Thoracic aorta (tissue), 2 donors: ENCODE data around the gene GPR155. TPM values are rescaled to one million over a fixed set of nuclear protein-coding genes. Genes with fewer than 3 reads are reported as not detected.
"Not testable (repeated sequence)": the region's sequence is repeated elsewhere in the genome, so short reads cannot be mapped to it uniquely, and the experiment has no call there.

Experiments used
- ATAC-seq: fragments of 150-250 bp; one replicate; pipeline ENCODE4 v1.8.0; 2017; ENCODE audit warnings: low read depth; ENCODE audit not compliant: insufficient number of reproducible peaks, low FRiP score
- DNase-seq: peaks from one replicate; pipeline ENCODE4 v3.0.0-alpha.2; 2020; ENCODE audit warnings: low spot score
- H3K27ac ChIP-seq, 2 donors: fragments of 200-600 bp; sonication (generic); 1 replicate in 1 of 2; 2 replicates in 1 of 2; pipeline ENCODE4 v1.5.1; 2016; ENCODE audit warnings: mild to moderate bottlenecking in 2 of 2, moderate library complexity in 2 of 2
- H3K27me3 ChIP-seq: fragments of 200-600 bp; sonication (generic); replicated peaks from 2 replicates; pipeline ENCODE4 v1.6.0; 2016; ENCODE audit warnings: mild to moderate bottlenecking; ENCODE audit not compliant: insufficient read depth
- H3K36me3 ChIP-seq: fragments of 200-600 bp; sonication (generic); one replicate; pipeline ENCODE4 v1.5.1; 2016
- H3K4me1 ChIP-seq, 2 donors: fragments of 200-600 bp; sonication (generic); 1 replicate in 1 of 2; 2 replicates in 1 of 2; pipeline versions ENCODE4 v1.5.1 to v1.6.0; 2016; ENCODE audit warnings: low read depth in 2 of 2, mild to moderate bottlenecking in 1 of 2; ENCODE audit not compliant: control insufficient read depth in 1 of 2
- H3K4me3 ChIP-seq: fragments of 200-600 bp; sonication (generic); 2 replicates; pipeline ENCODE4 v1.5.1; 2016; ENCODE audit warnings: mild to moderate bottlenecking
- H3K9me3 ChIP-seq: fragments of 200-600 bp; sonication (generic); 2 replicates; pipeline ENCODE4 v1.5.1; 2016
- CTCF ChIP-seq: fragments of 200-600 bp; sonication (generic); IDR thresholded peaks from one replicate; pipeline ENCODE4 v1.5.1; 2019; ENCODE audit warnings: antibody characterized with exemption
- total RNA-seq, 2 donors: library from RNA; depleted of rRNA; stranded (reverse); fragments of >200 nt; gene quantifications; one replicate each; pipeline versions ENCODE4 v1.1.0 to v1.2.3, GENCODE V29; 2016

Gene GPR155
- total RNA-seq, 2 donors from 2014 or later = 6.6 to 6.8 TPM

GRCh38 chr2:174395284-174395968 is 91.4 kb downstream of the GPR155 start, which contains the start of gene SCRN3:
Gene SCRN3, plus strand, starts transcription at chr2:174395730. Its CDS starts 2,554 bp downstream, at chr2:174398284.
- H3K9me3 ChIP-seq = no peaks in the 10 kb centered on the region

GRCh38 chr2:174392706-174393105 is 94.1 kb downstream of the GPR155 start:
- Histone ChIP-seq H3K27ac (no peak overlapping the region), H3K4me3 (no peak overlapping the region), H3K27me3 (no peaks in the 10 kb centered on the region), H3K36me3 (no peaks in the 10 kb centered on the region), H3K4me1 (peaks cover 22 to 34% of the 10 kb centered on the region in 2 donors), H3K9me3 (no peaks in the 10 kb centered on the region)
- no peak for TF ChIP-seq CTCF
- DNase-seq = no peak
- ATAC-seq = no peak

More at GRCh38 chr2:174395284-174395968, 91.4 kb downstream of the GPR155 start, which contains the start of gene SCRN3:
- ATAC-seq (no peak), DNase-seq (peak; percentile 29)
- Histone ChIP-seq H3K36me3 (no peaks in the 10 kb centered on the region), H3K27ac (peak within 1 kb of the TSS; percentile 66 to 68), H3K4me1 (peaks cover 22 to 34% of the 10 kb centered on the region in 2 donors), H3K4me3 (peak within 1 kb of the TSS; percentile 78), H3K27me3 (no peaks in the 10 kb centered on the region)
- no peak for TF ChIP-seq CTCF

- H3K27me3 ChIP-seq, ATAC-seq, H3K27ac ChIP-seq, H3K36me3 ChIP-seq, DNase-seq, H3K4me3 ChIP-seq, H3K9me3 ChIP-seq: not testable (repeated sequence)
- H3K4me1 ChIP-seq = peaks cover 16 to 26% of the 10 kb centered on the region in 2 donors
These were observed 96.5 kb downstream of the GPR155 start for GRCh38 chr2:174390303-174390702.

GRCh38 chr2:174389542-174389941 is 97.3 kb downstream of the GPR155 start:
- peaks cover 15 to 23% of the 10 kb centered on the region in 2 donors for H3K4me1 ChIP-seq
- TF ChIP-seq CTCF = no peak
- H3K27ac ChIP-seq = no peak overlapping the region
- ATAC-seq = no peak
- H3K4me3 ChIP-seq = no peak overlapping the region
- H3K36me3 ChIP-seq = peaks cover 8% of the 10 kb centered on the region
- no peak for DNase-seq
- H3K9me3 ChIP-seq = no peaks in the 10 kb centered on the region
- no peaks in the 10 kb centered on the region for H3K27me3 ChIP-seq

- H3K4me1 ChIP-seq = peaks cover 7 to 14% of the 10 kb centered on the region in 2 donors
- not testable (repeated sequence) for ATAC-seq, H3K27ac ChIP-seq, H3K27me3 ChIP-seq, H3K4me3 ChIP-seq, H3K9me3 ChIP-seq, DNase-seq
- peaks cover 11% of the 10 kb centered on the region for H3K36me3 ChIP-seq
These were observed 98.1 kb downstream of the GPR155 start for GRCh38 chr2:174388706-174389105.

GRCh38 chr2:174385201-174385600 is 101.6 kb downstream of the GPR155 start:
- DNase-seq (no peak), ATAC-seq (no peak)
- Histone ChIP-seq H3K4me3 (no peak overlapping the region), H3K4me1 (no peaks in the 10 kb centered on the region), H3K9me3 (no peaks in the 10 kb centered on the region), H3K27ac (no peak overlapping the region), H3K27me3 (no peaks in the 10 kb centered on the region), H3K36me3 (peaks cover 15% of the 10 kb centered on the region)
- TF ChIP-seq CTCF = no peak
